GM18907 (cell line): ENCODE results near the gene KCNK7.

Experiments used
- ATAC-seq: cut with Tn5 transposase; IDR thresholded peaks from one replicate; pipeline ENCODE4 v1.9.1; 2021; ENCODE audit warnings: mild to moderate bottlenecking, moderate library complexity; ENCODE audit not compliant: unreplicated experiment

KCNK7 gene

DNA sequence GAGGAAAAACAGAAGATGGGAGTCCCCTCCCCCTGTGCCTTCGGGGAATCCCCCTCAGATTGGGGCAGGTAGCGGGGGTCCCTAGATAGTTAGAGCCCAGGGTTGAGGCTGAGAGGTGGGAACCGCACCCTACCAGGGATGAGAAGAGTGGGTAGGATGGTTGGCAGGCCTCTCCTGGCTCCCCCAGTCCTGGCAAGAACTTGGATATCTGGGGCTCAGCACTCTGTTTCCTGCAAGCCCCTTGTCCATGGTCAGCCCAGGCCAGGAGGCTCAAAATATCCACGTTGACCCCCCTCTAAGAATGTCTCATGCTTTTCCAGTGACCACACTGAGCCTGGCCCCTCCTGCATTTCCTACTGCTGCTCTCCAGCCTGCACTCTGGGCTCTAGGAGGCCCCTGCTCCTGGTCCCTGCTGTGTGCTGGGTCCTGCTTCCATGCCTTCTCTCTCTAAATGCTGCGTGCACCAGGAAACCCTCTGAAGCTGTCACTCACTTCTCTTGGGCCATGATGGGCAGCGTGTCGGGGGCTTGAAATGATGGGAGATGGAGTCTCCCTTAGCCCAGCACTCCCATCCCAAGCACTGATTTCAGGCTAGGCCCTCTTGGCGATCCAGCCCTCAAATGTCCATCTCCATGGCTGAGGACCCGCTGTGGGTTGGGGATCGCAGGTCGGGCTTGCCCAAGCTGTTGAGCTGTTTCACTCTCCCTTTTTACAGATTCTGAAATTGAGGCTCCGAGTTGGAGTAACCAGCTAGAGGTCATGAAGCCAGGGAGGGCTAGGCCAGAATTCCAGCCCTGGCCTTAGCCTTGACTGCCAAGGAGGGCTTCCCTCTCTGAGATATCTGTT, 16.4 kb upstream of the KCNK7 start:
- no peak for ATAC-seq

- no peak for ATAC-seq
These were observed 15.6 kb upstream of the KCNK7 start for GRCh38 chr11:65611028-65611757.

DNA sequence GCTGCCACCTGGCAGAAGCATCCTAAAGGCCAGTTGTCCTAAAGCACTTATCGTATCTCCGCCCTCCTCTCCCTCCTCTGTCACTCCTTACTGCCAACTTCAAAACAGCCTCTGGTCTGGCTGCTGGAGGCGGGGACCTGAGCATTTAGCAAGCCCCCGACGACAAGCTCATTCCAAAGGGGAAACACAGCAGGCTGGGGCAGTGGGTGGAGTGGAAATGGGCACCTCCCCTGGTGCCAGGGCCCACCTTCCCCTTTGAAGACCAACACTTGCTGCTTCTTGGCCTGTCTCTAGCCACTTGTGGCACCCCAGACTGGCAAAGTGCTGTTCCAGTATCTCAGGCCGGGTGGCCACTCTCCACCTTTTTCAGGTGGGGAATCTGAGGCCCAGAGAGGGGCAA, 14.8 kb upstream of the KCNK7 start:
- no peak for ATAC-seq

DNA sequence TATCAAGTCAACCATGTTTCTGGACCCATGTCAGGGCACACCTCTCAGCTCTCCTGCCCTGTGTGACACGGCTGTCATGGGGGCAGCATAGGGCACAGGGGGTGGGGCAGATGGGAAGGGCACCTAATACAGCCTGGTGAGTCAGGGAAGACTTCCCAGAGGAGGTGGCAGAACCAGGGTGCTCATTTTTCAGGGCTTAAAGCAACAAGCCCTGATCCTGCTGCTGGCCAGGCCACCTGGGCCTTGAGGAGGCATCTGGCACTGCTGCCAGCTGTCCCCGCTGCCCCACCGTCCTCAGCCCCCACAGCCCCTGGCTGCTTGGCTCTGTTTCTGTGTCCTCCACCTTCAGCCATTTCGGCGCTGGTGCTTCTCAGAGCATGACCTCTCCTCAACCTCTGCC, 14.1 kb upstream of the KCNK7 start:
- no peak for ATAC-seq

GRCh38 chr11:65609229-65609628, 13.6 kb upstream of the KCNK7 start:
- ATAC-seq = no peak

GRCh38 chr11:65607614-65608426, 12.2 kb upstream of the KCNK7 start:
- no peak for ATAC-seq

DNA sequence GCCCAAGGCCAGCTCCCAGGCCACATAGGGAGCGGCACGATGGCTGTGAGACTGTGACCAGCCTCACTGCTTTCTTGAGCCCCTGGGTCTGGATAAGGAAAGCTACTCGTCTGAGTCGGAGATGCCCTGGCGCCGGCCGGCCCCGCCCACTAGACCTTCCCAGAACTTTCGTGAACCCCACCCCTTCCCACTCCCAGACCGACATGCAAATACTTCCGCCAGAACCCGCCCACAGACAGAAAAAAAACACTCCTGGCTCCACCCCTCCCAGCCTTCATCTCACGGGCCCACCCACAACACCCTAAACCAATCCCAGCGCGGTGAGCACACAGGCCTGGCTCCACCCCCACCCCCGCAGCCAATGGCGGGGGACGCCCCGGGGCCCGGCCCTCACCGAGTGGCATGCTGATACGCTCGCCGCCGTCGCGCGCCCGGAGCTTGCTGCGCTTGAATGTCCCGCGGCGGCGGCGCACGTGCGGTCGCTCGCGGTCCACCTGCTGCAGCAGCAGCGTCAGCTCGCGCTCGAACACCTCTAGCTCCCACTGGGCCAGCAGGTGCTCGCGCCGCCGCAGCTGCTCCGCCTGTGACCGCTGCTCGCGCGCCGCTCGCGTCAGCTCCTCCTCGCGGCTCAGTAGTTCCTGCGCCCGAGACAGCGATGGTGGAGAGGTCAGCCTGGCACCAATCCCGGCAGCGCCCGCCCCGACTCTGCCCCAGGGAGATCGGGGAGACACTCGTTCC, 11.4 kb upstream of the KCNK7 start:
- ATAC-seq = no peak

- ATAC-seq = no peak
These were observed 8.7 kb upstream of the KCNK7 start for GRCh38 chr11:65604258-65604657.

DNA sequence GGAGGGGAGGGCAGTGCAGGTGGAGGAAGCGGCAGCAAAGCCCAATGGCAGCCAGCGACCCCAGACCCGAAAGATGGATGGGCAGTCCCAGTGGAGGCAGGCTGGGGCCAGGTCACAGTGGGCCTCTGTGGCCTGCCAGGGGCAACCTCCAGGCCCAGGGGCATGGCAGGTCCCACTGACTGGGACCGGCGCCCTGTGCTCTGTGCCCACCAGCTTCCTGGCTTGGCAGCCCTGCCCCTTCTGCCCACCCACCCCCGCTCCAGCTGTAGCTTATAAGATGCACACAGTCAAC, 4.3 kb upstream of the KCNK7 start:
- ATAC-seq = no peak

GRCh38 chr11:65599216-65599954, 3.8 kb upstream of the KCNK7 start:
- no peak for ATAC-seq

GRCh38 chr11:65598258-65598699, 2.7 kb upstream of the KCNK7 start:
- no peak for ATAC-seq

- no peak for ATAC-seq
These were observed 920 bp upstream of the KCNK7 start for GRCh38 chr11:65596520-65596919.

GRCh38 chr11:65595131-65595530, 469 bp downstream of the KCNK7 start:
- no peak for ATAC-seq

DNA sequence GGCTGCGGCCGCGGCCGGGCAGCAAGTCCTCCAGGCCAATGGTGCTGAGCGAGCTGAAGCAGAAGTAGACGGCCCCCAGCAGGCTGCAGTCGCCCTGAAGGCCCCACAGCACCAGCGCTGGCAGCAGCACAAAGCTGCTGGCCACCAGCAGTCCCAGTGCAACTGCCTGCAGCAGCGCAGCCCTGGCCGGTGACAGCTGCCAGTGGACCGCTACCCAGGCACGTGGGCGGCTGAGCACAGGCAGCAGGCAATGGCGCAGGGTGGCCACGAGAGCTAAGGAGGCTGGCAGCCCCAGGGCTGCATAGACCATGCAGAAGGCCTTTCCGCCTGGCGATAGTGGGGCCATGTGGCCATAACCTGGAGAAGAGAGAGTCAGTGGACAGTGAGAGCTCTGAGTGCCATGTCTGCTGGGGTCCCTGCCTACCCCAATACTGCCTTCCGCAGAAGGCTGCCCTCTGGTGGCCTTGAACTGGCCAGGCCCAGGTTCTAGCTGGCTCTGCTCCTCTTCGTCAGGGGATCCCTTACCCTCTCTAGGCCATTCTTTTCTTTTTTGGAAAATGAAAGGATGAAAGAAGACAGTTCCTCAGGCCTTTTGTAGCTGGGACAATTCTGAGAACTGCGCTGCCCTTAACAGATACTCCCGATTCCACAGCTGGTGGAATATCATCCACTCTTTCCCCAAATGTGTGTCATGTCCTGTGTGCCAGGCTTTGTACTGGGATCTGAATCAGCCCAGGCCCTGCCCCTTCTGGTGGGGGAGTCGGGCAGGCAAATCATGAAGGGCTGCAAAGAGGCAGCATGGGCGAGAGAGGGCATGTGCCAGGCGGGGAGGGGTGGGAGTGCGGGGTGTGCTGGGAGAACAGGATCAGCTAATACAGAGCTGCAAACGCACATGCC, 1.8 kb downstream of the KCNK7 start:
- no peak for ATAC-seq

GRCh38 chr11:65592858-65593517, 2.6 kb downstream of the KCNK7 start:
- ATAC-seq = no peak

DNA sequence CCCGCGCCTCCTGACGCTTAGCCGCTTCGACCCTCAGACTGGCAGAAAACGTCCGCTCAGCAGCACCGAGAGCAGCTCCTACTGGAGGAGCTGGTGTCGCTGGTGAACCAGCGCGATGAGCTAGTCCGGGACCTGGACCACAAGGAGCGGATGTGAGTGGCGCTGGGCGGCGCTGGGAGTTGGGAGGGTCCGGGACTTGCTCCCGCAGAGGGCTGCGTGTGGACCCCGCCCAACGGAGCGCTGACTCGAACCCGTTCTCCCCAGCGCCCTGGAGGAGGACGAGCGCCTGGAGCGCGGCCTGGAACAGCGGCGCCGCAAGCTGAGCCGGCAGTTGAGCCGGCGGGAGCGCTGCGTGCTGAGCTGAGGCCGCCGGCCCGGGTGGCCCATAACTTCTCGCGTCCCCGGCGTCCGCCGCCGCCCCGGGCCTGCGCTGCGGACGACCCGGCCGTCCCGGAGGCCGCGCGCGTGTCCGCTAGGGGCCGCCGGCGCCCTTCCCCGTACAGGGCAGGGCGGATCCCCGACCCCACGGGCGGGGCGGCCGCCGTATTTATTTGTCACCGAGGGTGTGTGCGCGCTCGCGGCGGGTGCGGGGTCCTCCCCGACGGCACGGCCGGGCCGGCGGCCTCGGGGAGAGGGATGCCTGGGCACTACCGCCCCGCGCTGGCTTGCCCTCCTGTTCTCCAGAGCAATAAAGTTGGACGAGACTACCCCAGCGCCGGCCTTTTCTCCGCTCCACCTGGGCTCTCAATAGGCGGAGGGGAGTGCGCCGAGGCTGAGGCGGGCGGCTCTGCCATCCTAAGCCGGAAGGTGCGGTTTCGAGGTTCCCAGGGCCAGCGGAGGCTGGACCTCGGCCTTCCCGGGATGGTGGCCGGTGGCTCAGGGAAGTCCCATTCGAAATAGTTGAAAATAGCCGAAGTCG, 3.4 kb downstream of the KCNK7 start:
- no peak for ATAC-seq

- no peak for ATAC-seq
These were observed 5.3 kb downstream of the KCNK7 start for GRCh38 chr11:65590240-65590738.
